Measurements from ENCODE around the gene GINS1.

GRCh38 chr20:25369971-25370370 lies 37.5 kb upstream of the GINS1 start:
- no peak for TF ChIP-seq POLR2A (IDR thresholded peaks at IDR 0.05)
- TF ChIP-seq CTCF (IDR thresholded peaks at IDR 0.05): no peak
